Activated naive CD8-positive, alpha-beta T cell treated with anti-CD3 and anti-CD28 coated beads for 36 hours (primary cell): Measurements from ENCODE around the gene SYNGR3. TPM values are rescaled to one million over a fixed set of nuclear protein-coding genes. Genes with fewer than 3 reads are reported as not detected.

Experiments used
- DNase-seq: peaks from one replicate; pipeline ENCODE4 v3.0.0; 2021
- H3K27ac Mint-ChIP-seq: one replicate; pipeline ENCODE4 v1.8.0; 2022; ENCODE audit warnings: mild to moderate bottlenecking, moderate library complexity, mixed read lengths
- H3K27me3 Mint-ChIP-seq: one replicate; pipeline ENCODE4 v1.8.0; 2022; ENCODE audit warnings: mild to moderate bottlenecking, mixed read lengths
- H3K36me3 Mint-ChIP-seq: one replicate; pipeline ENCODE4 v1.8.0; 2021; ENCODE audit warnings: mild to moderate bottlenecking, mixed read lengths
- H3K4me1 Mint-ChIP-seq: one replicate; pipeline ENCODE4 v1.8.0; 2021; ENCODE audit warnings: mixed read lengths
- H3K4me3 Mint-ChIP-seq: one replicate; pipeline ENCODE4 v1.8.0; 2022; ENCODE audit warnings: mild to moderate bottlenecking, moderate library complexity, mixed read lengths
- H3K9me3 Mint-ChIP-seq: one replicate; pipeline ENCODE4 v1.8.0; 2022; ENCODE audit warnings: mixed read lengths
- total RNA-seq, 2 experiments: library from RNA; stranded (reverse); gene quantifications; one replicate each; pipeline ENCODE4 v1.2.3, GENCODE V29; 2021

Gene SYNGR3
- total RNA-seq, 2 experiments from 2014 or later: 2.0 to 3.5 TPM

GRCh38 chr16:1966460-1966859 lies 23.3 kb upstream of the SYNGR3 start, which contains the start of gene RNF151:
RNF151 (plus strand) TSS chr16:1966856; CDS start chr16:1966882, 26 bp downstream.
- H3K4me3 Mint-ChIP-seq: peak within 1 kb of the TSS; percentile 96
- H3K9me3 Mint-ChIP-seq: no peaks in the 10 kb centered on the region
- peaks cover 29% of the 10 kb centered on the region for H3K4me1 Mint-ChIP-seq
- H3K27me3 Mint-ChIP-seq: peaks cover 13% of the 10 kb centered on the region
- peaks cover 40% of the 10 kb centered on the region for H3K36me3 Mint-ChIP-seq
- H3K27ac Mint-ChIP-seq: peak within 1 kb of the TSS; percentile 89
- DNase-seq: no peak

DNA sequence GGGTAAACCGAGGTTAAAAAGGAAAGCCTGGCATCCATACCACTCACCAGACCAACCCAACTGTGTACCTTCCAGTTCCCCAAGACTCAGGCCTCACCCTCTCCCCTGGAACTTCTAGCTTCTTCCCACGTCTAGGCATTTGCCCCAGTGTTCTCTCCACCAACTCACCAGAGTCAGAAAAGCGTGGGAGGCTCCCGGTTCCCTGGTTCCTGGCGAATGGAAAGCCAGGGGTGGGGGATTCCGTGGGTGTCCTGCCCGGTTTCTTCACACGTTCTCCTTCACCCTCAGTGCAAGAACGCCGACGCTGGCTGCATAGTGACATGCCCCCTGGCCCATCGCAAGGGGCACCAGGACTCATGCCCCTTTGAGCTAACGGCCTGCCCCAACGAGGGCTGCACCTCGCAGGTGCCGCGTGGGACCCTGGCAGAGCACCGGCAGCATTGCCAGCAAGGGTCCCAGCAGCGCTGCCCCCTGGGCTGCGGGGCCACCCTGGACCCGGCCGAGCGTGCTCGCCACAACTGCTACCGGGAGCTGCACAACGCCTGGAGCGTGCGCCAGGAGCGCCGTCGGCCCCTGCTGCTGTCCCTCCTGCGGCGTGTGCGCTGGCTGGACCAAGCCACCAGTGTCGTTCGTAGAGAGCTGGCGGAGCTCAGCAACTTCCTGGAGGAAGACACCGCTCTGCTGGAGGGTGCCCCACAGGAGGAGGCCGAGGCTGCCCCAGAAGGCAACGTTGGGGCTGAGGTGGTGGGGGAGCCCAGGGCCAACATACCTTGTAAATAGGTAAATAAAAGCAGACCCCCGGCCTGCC lies 21.4 kb upstream of the SYNGR3 start:
- Mint-ChIP-seq H3K4me1 (peaks cover 25% of the 10 kb centered on the region), H3K27me3 (peaks cover 8% of the 10 kb centered on the region), H3K36me3 (peaks cover 35% of the 10 kb centered on the region), H3K4me3 (no peak overlapping the region), H3K9me3 (no peaks in the 10 kb centered on the region), H3K27ac (no peak overlapping the region)
- DNase-seq: no peak

- H3K36me3 Mint-ChIP-seq: peaks cover 28% of the 10 kb centered on the region
- H3K4me1 Mint-ChIP-seq: peaks cover 17% of the 10 kb centered on the region
- peak within 1 kb of the TSS; percentile 92 for H3K27ac Mint-ChIP-seq
- no peaks in the 10 kb centered on the region for H3K9me3 Mint-ChIP-seq
- H3K27me3 Mint-ChIP-seq: no peaks in the 10 kb centered on the region
- peak within 1 kb of the TSS; percentile 88 for H3K4me3 Mint-ChIP-seq
- peak; percentile 98 for DNase-seq
These were observed 17.8 kb upstream of the SYNGR3 start, which contains the start of gene TBL3 for GRCh38 chr16:1971796-1972489. TBL3 (plus strand) TSS chr16:1972053; CDS start chr16:1972165, 112 bp downstream.

- H3K27ac Mint-ChIP-seq: peak overlapping the region; percentile 92
- no peaks in the 10 kb centered on the region for H3K9me3 Mint-ChIP-seq
- no peaks in the 10 kb centered on the region for H3K27me3 Mint-ChIP-seq
- H3K4me1 Mint-ChIP-seq: peaks cover 16% of the 10 kb centered on the region
- DNase-seq: no peak
- H3K4me3 Mint-ChIP-seq: peak overlapping the region; percentile 88
- H3K36me3 Mint-ChIP-seq: peaks cover 30% of the 10 kb centered on the region
These were observed 17.3 kb upstream of the SYNGR3 start for GRCh38 chr16:1972490-1972877.

DNA sequence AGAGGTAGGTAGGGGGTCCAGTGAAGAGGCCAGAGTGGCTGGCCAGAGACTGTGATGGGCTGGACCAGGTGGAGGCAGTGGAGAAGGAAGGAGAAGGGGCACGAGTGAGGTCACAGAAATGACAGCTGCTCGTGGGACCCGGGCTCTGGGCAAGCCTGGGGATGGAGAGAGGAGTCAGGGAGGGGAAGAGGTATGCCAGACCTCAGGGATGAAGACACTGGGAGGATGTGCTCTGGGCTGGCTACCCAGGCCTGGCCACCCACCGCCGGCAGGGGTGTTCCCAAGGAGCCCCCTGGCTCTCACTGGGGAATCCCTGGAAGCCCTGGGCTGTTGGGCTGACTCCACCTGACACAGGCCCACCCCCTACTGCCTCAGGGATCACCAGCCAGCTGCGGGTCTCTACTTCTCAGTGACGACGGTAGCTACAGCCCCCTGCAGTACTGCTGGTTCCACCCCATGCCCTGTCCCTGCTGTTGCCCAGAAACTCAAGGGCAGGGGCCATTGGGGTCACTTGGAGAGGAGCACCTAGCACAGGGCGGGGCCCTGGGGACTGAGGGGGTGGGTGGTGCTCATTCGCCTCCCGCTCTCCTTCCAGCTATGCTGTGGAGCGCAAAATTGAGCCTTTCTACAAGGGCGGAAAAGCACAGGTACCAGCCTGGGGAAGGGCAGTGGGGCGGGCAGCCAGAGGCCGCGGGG lies 16.2 kb upstream of the SYNGR3 start:
- H3K4me3 Mint-ChIP-seq: peak overlapping the region; percentile 88
- peaks cover 16% of the 10 kb centered on the region for H3K4me1 Mint-ChIP-seq
- H3K36me3 Mint-ChIP-seq: peaks cover 36% of the 10 kb centered on the region
- no peaks in the 10 kb centered on the region for H3K9me3 Mint-ChIP-seq
- H3K27ac Mint-ChIP-seq: no peak overlapping the region
- no peak for DNase-seq
- H3K27me3 Mint-ChIP-seq: no peaks in the 10 kb centered on the region

- Mint-ChIP-seq H3K36me3 (peaks cover 37% of the 10 kb centered on the region), H3K4me1 (peaks cover 16% of the 10 kb centered on the region), H3K27me3 (no peaks in the 10 kb centered on the region), H3K27ac (no peak overlapping the region), H3K4me3 (no peak overlapping the region), H3K9me3 (no peaks in the 10 kb centered on the region)
- no peak for DNase-seq
These were observed 15.4 kb upstream of the SYNGR3 start for GRCh38 chr16:1974157-1975070.

- DNase-seq: no peak
- Mint-ChIP-seq H3K36me3 (peaks cover 37% of the 10 kb centered on the region), H3K27me3 (peaks cover 4% of the 10 kb centered on the region), H3K4me3 (no peak overlapping the region), H3K9me3 (no peaks in the 10 kb centered on the region), H3K27ac (no peak overlapping the region), H3K4me1 (peaks cover 16% of the 10 kb centered on the region)
These were observed 14.1 kb upstream of the SYNGR3 start for GRCh38 chr16:1975432-1976215.

DNA sequence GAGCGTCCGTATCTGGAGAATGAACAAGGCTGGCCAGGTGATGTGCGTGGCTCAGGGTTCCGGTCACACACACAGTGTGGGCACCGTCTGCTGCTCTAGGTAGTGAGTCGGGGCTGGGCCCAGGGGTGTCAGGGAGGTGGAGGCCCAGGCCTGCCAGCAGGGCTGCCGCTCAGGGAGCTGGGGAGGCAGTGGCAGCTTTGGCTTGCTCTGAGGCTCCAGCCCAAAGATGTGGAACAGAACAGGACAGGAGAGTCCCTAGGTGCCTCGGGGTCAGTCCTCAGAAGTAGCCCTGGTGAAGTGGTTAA lies 13.6 kb upstream of the SYNGR3 start:
- Mint-ChIP-seq H3K9me3 (no peaks in the 10 kb centered on the region), H3K4me3 (no peak overlapping the region), H3K27ac (no peak overlapping the region), H3K36me3 (peaks cover 37% of the 10 kb centered on the region), H3K27me3 (peaks cover 9% of the 10 kb centered on the region), H3K4me1 (peaks cover 15% of the 10 kb centered on the region)
- DNase-seq: no peak

DNA sequence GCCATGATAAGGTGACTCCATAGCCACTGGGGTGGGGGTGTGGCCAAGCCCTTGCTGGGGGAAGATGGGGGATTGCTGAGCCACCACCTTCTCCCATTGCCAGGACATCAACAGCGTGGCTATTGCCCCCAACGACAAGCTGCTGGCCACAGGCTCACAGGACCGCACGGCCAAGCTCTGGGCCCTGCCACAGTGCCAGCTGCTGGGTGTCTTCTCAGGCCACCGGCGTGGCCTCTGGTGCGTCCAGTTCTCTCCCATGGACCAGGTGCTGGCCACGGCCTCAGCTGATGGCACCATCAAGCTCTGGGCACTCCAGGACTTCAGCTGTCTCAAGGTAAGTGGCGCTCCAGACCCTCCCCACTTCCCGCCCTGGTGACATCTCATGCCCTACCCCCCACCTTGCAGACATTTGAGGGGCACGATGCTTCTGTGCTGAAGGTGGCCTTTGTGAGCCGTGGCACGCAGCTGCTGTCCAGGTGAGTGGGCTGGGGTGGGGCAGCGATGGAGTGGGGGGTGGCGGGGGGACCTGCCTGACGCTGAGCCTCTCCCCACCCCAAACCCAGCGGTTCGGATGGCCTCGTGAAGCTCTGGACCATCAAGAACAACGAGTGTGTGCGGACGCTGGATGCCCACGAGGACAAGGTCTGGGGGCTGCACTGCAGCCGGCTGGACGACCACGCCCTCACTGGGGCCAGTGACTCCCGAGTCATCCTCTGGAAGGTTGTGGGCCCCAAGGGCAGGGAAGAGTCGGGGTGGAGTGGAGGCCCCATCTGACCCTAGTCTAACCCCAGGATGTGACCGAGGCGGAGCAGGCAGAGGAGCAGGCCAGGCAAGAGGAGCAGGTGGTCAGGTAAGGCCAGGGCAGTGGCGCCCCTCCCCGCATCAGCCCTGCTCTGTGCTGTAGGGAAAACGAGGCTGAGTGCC lies 12.6 kb upstream of the SYNGR3 start:
- DNase-seq: no peak
- H3K4me3 Mint-ChIP-seq: no peak overlapping the region
- H3K9me3 Mint-ChIP-seq: no peaks in the 10 kb centered on the region
- peaks cover 34% of the 10 kb centered on the region for H3K36me3 Mint-ChIP-seq
- no peak overlapping the region for H3K27ac Mint-ChIP-seq
- H3K27me3 Mint-ChIP-seq: peaks cover 20% of the 10 kb centered on the region
- peaks cover 16% of the 10 kb centered on the region for H3K4me1 Mint-ChIP-seq

DNA sequence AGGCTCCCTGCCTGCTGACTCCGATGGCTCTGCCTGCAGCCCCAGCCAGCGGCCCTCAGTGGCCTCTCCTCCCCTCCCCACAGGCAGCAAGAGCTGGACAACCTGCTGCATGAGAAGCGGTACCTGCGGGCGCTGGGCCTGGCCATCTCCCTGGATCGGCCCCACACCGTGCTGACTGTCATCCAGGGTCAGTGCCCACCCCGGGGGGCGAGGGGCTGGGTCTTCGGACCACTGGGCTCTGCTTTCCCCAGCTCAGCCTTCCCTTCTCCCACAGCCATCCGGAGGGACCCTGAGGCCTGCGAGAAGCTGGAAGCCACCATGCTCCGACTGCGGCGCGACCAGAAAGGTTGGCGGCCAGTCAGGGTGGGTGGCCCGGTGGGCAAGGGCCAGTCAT lies 11.9 kb upstream of the SYNGR3 start:
- H3K27ac Mint-ChIP-seq: no peak overlapping the region
- no peaks in the 10 kb centered on the region for H3K9me3 Mint-ChIP-seq
- peaks cover 13% of the 10 kb centered on the region for H3K4me1 Mint-ChIP-seq
- peaks cover 29% of the 10 kb centered on the region for H3K36me3 Mint-ChIP-seq
- H3K4me3 Mint-ChIP-seq: no peak overlapping the region
- peaks cover 26% of the 10 kb centered on the region for H3K27me3 Mint-ChIP-seq
- no peak for DNase-seq

DNA sequence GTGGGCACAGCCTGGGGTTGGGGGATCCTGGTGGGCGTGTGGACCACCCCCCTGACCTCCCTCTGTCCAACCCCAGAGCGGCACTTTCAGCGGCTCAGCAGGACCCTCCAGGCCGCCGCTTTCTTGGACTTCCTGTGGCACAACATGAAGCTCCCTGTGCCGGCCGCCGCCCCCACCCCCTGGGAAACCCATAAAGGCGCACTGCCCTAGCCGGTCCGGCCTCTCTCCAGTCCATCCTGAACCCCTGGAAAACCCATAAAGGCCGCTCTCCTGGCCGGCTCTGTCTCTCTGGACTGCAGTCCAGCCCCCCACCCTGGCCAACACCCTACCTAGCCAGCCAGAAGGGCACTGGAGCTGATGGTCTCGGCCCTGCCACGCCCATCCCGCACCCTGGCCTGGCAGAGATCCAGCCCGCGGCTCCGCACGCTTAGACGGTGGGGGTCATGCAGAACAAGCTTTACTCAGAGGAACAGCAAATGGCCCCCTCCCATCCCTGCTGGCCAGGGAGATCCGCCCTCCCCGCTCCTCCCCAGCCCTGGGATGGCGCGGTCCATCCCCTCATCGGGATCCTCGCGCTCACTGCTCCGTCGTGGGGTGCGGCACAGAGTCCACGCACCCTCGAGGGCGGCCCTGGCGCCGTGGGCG lies 11.2 kb upstream of the SYNGR3 start:
- Mint-ChIP-seq H3K4me3 (no peak overlapping the region), H3K4me1 (peaks cover 11% of the 10 kb centered on the region), H3K27ac (no peak overlapping the region), H3K9me3 (no peaks in the 10 kb centered on the region), H3K36me3 (peaks cover 23% of the 10 kb centered on the region), H3K27me3 (peaks cover 31% of the 10 kb centered on the region)
- DNase-seq: no peak

DNA sequence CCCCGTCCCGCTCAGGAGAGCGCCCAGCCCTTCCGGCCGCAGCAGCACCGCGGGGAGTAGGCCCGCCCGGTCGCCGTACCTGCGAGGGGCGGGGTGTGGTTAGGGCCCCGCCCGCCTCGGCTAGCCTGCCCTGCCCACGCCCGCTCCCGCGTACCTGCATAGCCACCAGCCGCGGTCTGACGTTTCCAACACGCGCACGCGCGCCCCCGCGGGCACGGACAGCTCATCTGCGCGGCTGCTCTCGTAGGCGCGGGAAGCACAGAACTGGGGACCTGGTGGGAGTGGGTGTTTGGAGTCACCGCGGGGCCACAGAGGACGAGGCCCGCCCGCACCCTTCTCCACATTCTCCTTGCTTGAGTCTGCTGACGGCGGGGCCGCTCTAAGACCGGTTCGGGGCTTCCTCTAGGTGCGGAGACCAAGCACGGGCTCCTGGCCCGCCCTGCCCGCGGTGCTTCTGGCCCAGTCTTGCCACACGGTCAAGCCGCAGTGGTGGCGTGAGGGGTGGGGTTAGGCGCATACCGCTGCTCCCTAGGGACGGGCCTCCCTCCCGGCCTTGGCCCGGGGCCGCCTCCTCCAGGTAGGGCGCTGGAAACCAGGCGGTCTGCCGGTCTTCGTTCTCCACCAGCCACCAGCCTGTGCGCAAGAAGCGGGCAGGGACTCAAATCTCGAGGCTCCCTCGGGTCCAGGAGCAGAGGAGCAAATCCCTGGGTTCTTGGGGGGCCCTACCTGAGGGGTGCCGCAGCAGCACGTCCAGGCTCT lies 10.3 kb upstream of the SYNGR3 start:
- H3K36me3 Mint-ChIP-seq: peaks cover 23% of the 10 kb centered on the region
- H3K27ac Mint-ChIP-seq: no peak overlapping the region
- no peaks in the 10 kb centered on the region for H3K9me3 Mint-ChIP-seq
- H3K27me3 Mint-ChIP-seq: peaks cover 31% of the 10 kb centered on the region
- DNase-seq: peak; percentile 49
- peaks cover 11% of the 10 kb centered on the region for H3K4me1 Mint-ChIP-seq
- H3K4me3 Mint-ChIP-seq: no peak overlapping the region
